MM.1S (cell line): ENCODE results near the gene ITGA2.

Experiments
- DNase-seq: peaks from one replicate; pipeline ENCODE4 v3.0.0-alpha.2; 2015
- H2AFZ ChIP-seq: fragments of 300-600 bp; sonication (generic); 2 replicates; pipeline ENCODE4 v1.6.0; 2016; ENCODE audit warnings: antibody characterized with exemption, low read length
- H3F3A ChIP-seq: fragments of 300-600 bp; sonication (generic); 2 replicates; pipeline ENCODE4 v1.6.1; 2016; ENCODE audit warnings: mild to moderate bottlenecking, antibody characterized with exemption, low read length, moderate library complexity, mixed read lengths; ENCODE audit not compliant: insufficient read depth
- H3K27ac ChIP-seq: fragments of 300-600 bp; sonication (generic); 2 replicates; pipeline ENCODE4 v1.5.1; 2016; ENCODE audit warnings: mild to moderate bottlenecking, low read length
- H3K27me3 ChIP-seq: fragments of 300-600 bp; sonication (generic); replicated peaks from 2 replicates; pipeline ENCODE4 v1.6.0; 2016; ENCODE audit warnings: low read length; ENCODE audit not compliant: insufficient read depth
- H3K36me3 ChIP-seq: fragments of 300-600 bp; sonication (generic); replicated peaks from 2 replicates; pipeline ENCODE4 v1.6.1; 2016; ENCODE audit warnings: mild to moderate bottlenecking, low read length, mixed read lengths; ENCODE audit not compliant: insufficient read depth
- H3K4me1 ChIP-seq: fragments of 300-600 bp; sonication (generic); 2 replicates; pipeline ENCODE4 v1.6.1; 2016; ENCODE audit warnings: low read length, mixed read lengths
- H3K4me2 ChIP-seq: fragments of 300-600 bp; sonication (generic); 2 replicates; pipeline ENCODE4 v1.6.0; 2016; ENCODE audit warnings: low read depth, low read length
- H3K4me3 ChIP-seq: fragments of 300-600 bp; sonication (generic); 2 replicates; pipeline ENCODE4 v1.5.1; 2016; ENCODE audit warnings: low read length, mixed read lengths
- H3K79me2 ChIP-seq: fragments of 300-600 bp; sonication (generic); 2 replicates; pipeline ENCODE4 v1.6.1; 2016; ENCODE audit warnings: mixed run types, low read length, mixed read lengths
- H3K9ac ChIP-seq: fragments of 300-600 bp; sonication (generic); 2 replicates; pipeline ENCODE4 v1.6.1; 2016; ENCODE audit warnings: low read length, mixed read lengths
- H3K9me2 ChIP-seq: fragments of 300-600 bp; sonication (generic); replicated peaks from 2 replicates; pipeline ENCODE4 v1.6.1; 2016; ENCODE audit warnings: mild to moderate bottlenecking, low read length, mixed read lengths; ENCODE audit not compliant: insufficient read depth
- H3K9me3 ChIP-seq: fragments of 300-600 bp; sonication (generic); replicated peaks from 2 replicates; pipeline ENCODE4 v1.6.1; 2016; ENCODE audit warnings: mild to moderate bottlenecking, low read length, mixed read lengths; ENCODE audit not compliant: insufficient read depth
- H4K20me1 ChIP-seq: fragments of 300-600 bp; sonication (generic); 2 replicates; pipeline ENCODE4 v1.6.1; 2016; ENCODE audit warnings: mild to moderate bottlenecking, low read length, moderate library complexity, mixed read lengths; ENCODE audit not compliant: insufficient read depth
- EZH2 ChIP-seq: fragments of 300-600 bp; sonication (generic); optimal IDR thresholded peaks from 2 replicates; pipeline ENCODE3; 2017; ENCODE audit warnings: low read depth, mild to moderate bottlenecking, antibody characterized with exemption, low read length, mixed read lengths
- EZH2phosphoT487 ChIP-seq: fragments of 300-600 bp; sonication (generic); IDR thresholded peaks from 2 replicates; pipeline ENCODE4 v1.6.1; 2018; ENCODE audit warnings: antibody characterized with exemption, low read length
- TF ChIP-seq, protein P1 (sequence below): fragments of 300-600 bp; sonication (generic); IDR thresholded peaks from 2 replicates; pipeline ENCODE4 v1.5.1; 2016; ENCODE audit warnings: antibody characterized with exemption, low read length, mixed read lengths

ITGA2 gene

DNA sequence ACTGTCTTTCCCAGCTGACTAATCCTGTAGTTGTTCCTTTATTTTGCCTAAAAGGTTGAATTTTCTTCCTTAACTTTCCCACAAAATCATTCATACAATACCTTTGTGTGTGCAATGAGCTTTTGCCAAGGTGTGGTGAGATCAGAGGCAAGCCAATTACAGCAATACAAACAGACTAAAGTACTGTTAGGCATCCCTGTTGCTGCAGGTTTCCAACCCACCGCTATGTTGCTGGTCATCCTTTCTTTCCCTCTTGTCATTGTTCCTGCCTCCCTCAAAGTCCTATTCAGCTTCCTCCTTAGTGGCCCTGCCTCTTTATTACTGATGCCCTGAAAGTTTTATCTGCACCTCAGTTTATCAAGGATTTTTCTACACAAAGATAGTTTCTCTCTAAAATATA, 22.1 kb downstream of the ITGA2 start:
- Histone ChIP-seq H3F3A (no peaks in the 10 kb centered on the region), H3K79me2 (no peaks in the 10 kb centered on the region), H3K4me1 (no peaks in the 10 kb centered on the region), H3K9ac (no peak overlapping the region), H4K20me1 (no peaks in the 10 kb centered on the region), H3K4me2 (no peak overlapping the region), H3K4me3 (no peak overlapping the region), H3K36me3 (no peaks in the 10 kb centered on the region), H3K27ac (no peak overlapping the region), H3K27me3 (no peaks in the 10 kb centered on the region), H2AFZ (no peak overlapping the region), H3K9me2 (no peaks in the 10 kb centered on the region), H3K9me3 (no peaks in the 10 kb centered on the region)
- TF ChIP-seq, protein P1, sequence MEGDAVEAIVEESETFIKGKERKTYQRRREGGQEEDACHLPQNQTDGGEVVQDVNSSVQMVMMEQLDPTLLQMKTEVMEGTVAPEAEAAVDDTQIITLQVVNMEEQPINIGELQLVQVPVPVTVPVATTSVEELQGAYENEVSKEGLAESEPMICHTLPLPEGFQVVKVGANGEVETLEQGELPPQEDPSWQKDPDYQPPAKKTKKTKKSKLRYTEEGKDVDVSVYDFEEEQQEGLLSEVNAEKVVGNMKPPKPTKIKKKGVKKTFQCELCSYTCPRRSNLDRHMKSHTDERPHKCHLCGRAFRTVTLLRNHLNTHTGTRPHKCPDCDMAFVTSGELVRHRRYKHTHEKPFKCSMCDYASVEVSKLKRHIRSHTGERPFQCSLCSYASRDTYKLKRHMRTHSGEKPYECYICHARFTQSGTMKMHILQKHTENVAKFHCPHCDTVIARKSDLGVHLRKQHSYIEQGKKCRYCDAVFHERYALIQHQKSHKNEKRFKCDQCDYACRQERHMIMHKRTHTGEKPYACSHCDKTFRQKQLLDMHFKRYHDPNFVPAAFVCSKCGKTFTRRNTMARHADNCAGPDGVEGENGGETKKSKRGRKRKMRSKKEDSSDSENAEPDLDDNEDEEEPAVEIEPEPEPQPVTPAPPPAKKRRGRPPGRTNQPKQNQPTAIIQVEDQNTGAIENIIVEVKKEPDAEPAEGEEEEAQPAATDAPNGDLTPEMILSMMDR, result no peak
- TF ChIP-seq EZH2phosphoT487 (no peak), EZH2 (no peak)
- no peak for DNase-seq

DNA sequence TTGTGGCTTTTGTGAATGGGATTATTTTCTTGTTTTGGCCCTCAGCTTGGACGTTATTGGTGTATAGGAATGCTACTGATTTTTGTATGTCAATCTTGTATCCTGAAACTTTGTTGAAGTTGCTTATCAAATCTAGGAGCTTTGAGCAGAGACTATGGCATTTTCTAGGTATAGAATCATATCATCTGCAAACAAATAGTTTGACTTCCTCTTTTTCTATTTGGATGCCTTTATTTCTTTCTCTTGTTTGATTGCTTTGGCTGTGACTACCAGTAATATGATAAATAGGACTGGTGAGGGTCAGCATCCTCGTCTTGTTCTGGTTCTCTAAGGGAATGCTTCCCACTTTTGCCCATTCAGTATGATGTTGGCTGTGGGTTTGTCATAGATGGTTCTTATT, 24.7 kb downstream of the ITGA2 start:
- Histone ChIP-seq H3K9me2 (no peaks in the 10 kb centered on the region), H3K9ac (no peak overlapping the region), H3K79me2 (no peaks in the 10 kb centered on the region), H3F3A (no peaks in the 10 kb centered on the region), H4K20me1 (no peaks in the 10 kb centered on the region), H3K4me2 (no peak overlapping the region), H2AFZ (no peak overlapping the region), H3K27ac (no peak overlapping the region), H3K27me3 (no peaks in the 10 kb centered on the region), H3K4me1 (no peaks in the 10 kb centered on the region), H3K36me3 (no peaks in the 10 kb centered on the region), H3K4me3 (no peak overlapping the region), H3K9me3 (no peaks in the 10 kb centered on the region)
- TF ChIP-seq EZH2phosphoT487 (no peak), EZH2 (no peak)
- TF ChIP-seq, protein P1, result no peak
- no peak for DNase-seq

DNA sequence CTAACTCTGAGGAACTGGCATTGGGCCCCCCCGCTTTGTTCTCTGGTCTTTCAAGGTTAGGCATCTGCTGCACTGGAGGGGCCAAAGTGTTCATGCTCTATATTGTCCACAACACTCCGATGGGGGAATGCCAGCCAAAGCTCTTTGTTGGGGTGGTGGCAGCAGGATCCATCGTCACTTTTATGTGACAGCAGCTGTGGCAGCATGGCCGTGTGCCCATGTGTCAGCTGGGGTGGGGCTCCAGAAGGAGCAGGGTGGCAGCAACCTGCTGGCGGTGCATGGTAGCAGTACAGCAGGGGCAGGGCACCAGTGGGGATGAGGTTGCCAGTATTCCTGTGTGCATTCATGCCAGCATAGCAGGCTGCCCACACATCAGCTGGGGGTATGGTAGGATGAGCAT, 28.2 kb downstream of the ITGA2 start:
- Histone ChIP-seq H3K27ac (no peak overlapping the region), H3F3A (no peaks in the 10 kb centered on the region), H3K4me2 (no peak overlapping the region), H3K79me2 (no peaks in the 10 kb centered on the region), H3K4me1 (no peaks in the 10 kb centered on the region), H3K9me3 (no peaks in the 10 kb centered on the region), H3K4me3 (no peak overlapping the region), H2AFZ (no peak overlapping the region), H3K9me2 (no peaks in the 10 kb centered on the region), H3K9ac (no peak overlapping the region), H3K36me3 (no peaks in the 10 kb centered on the region), H3K27me3 (no peaks in the 10 kb centered on the region), H4K20me1 (no peaks in the 10 kb centered on the region)
- TF ChIP-seq EZH2 (no peak), EZH2phosphoT487 (no peak)
- TF ChIP-seq, protein P1, result no peak
- no peak for DNase-seq
